SK-N-MC (cell line): ENCODE results near the gene SPTLC3.

Experiments
- EZH2 ChIP-seq: fragments of 200-600 bp; sonication (generic); IDR thresholded peaks from one replicate; pipeline ENCODE4 v1.6.1; 2017; ENCODE audit warnings: antibody characterized with exemption
- FOXP2 ChIP-seq: optimal IDR thresholded peaks from 2 replicates; pipeline ENCODE3; 2011; ENCODE audit warnings: mild to moderate bottlenecking, moderate library complexity; ENCODE audit not compliant: insufficient read depth; ENCODE audit errors: extremely low read length, control extremely low read depth
- POLR2AphosphoS5 ChIP-seq: IDR thresholded peaks from 2 replicates; pipeline ENCODE4 v1.6.1; 2012; ENCODE audit warnings: mild to moderate bottlenecking, low read depth, low read length, borderline replicate concordance

- no peak for TF ChIP-seq POLR2AphosphoS5
- no peak for TF ChIP-seq EZH2
- TF ChIP-seq FOXP2, result no peak
Measured at GRCh38 chr20:13022401-13023155, 13.8 kb downstream of the SPTLC3 start.
